Lower leg skin (tissue), 3 donors: Measurements from ENCODE around the gene HOXA13.

Source experiments
- CTCF ChIP-seq, 3 donors: fragments of 450-650 bp; IDR thresholded peaks; one replicate each; pipeline ENCODE4 v1.5.1; 2016; ENCODE audit warnings: antibody characterized with exemption in 3 of 3, mild to moderate bottlenecking in 3 of 3, moderate library complexity in 2 of 3
- POLR2A ChIP-seq, 2 donors: fragments of 450-650 bp; IDR thresholded peaks; one replicate each; pipeline ENCODE4 v1.6.1; 2016 to 2017; ENCODE audit warnings: antibody characterized with exemption in 2 of 2, mild to moderate bottlenecking in 1 of 2, moderate library complexity in 1 of 2

DNA sequence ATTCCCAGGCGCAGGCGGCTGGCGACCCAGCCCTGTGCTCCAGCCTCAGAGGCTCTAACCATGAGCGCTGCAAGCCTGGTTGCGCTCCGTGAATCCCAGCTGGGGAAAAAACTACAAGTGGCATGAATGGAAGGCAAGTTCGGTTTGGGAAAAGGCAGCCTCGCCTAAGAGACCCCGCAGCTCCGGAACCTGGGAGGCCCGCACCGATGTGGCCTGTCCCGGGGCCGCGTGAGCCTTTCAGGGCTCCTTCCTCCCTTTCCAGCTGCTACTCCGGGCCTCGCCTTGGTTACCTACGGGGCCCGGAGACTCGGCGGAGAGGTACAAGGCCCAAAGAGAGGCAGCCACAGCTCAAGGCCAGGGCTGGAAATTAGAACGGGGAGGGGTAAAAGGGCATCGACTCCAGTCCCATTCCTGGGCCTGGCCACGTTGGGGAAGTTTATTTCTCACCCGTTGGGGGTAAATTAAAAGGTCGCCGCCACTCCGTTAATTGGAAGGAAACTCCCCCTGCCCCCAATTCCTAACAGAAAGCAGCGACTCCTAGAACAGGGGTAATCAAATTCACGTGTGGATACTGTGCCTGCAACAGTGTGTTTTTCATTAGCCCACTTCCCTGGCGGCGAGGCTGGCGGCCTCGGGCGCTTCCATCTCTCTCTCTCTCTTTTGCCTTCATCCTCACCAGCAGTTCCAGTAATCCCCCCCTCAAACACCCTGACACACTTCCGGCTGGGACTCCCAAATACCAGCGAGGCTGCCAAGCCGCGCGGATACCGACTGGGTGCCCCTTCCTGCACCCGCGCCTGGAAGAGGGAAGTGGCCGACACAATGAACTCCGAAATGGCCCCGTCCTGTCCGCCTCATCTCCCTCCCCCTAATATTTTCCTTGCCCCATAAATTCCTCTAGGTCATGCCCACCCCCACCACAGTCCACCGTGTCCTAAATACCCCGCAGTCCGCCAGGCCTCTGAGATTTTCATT is 33.1 kb downstream of the HOXA13 start:
- TF ChIP-seq POLR2A (IDR thresholded peaks at IDR 0.05) (no peak), CTCF (IDR thresholded peaks at IDR 0.05) (no peak)
